Stimulated activated CD4-positive, alpha-beta T cell treated with anti-CD3 and anti-CD28 coated beads, TNF-alpha, amount 100 ng/mL, for 4 hours (primary cell): ENCODE measurements around the gene KAZN.

Experiments used
- DNase-seq, 3 experiments: peaks; one replicate each; pipeline ENCODE4 v3.0.0-alpha.2; 2020; ENCODE audit warnings: low read depth in 3 of 3

Gene KAZN

GRCh38 chr1:14887044-14887566, 288.6 kb downstream of the KAZN start:
- DNase-seq: no peak

GRCh38 chr1:14887764-14888350, 289.4 kb downstream of the KAZN start:
- DNase-seq: no peak

GRCh38 chr1:14888374-14888773, 289.9 kb downstream of the KAZN start:
- no peak for DNase-seq

- DNase-seq: no peak
These were observed 291.4 kb downstream of the KAZN start for GRCh38 chr1:14889825-14890440.

GRCh38 chr1:14891991-14892390, 293.5 kb downstream of the KAZN start:
- DNase-seq: no peak

GRCh38 chr1:14894811-14895560, 296.5 kb downstream of the KAZN start:
- no peak for DNase-seq

- no peak for DNase-seq
These were observed 297.2 kb downstream of the KAZN start for GRCh38 chr1:14895727-14896126.

GRCh38 chr1:14896381-14897079, 298.0 kb downstream of the KAZN start:
- DNase-seq: no peak

GRCh38 chr1:14897080-14897449, 298.6 kb downstream of the KAZN start:
- DNase-seq: no peak

- DNase-seq: no peak
These were observed 299.1 kb downstream of the KAZN start for GRCh38 chr1:14897547-14897946.

GRCh38 chr1:14897997-14898645, 299.6 kb downstream of the KAZN start:
- DNase-seq: no peak

GRCh38 chr1:14899686-14900085, 301.2 kb downstream of the KAZN start:
- DNase-seq: no peak

- DNase-seq: no peak
These were observed 303.0 kb downstream of the KAZN start for GRCh38 chr1:14901371-14901954.

GRCh38 chr1:14903922-14904321, 305.4 kb downstream of the KAZN start:
- DNase-seq: no peak

GRCh38 chr1:14906665-14907064, 308.2 kb downstream of the KAZN start:
- DNase-seq: no peak

- no peak for DNase-seq
These were observed 308.9 kb downstream of the KAZN start for GRCh38 chr1:14907416-14907815.

- DNase-seq: no peak
These were observed 310.8 kb downstream of the KAZN start for GRCh38 chr1:14909273-14909672.

GRCh38 chr1:14909920-14910460, 311.5 kb downstream of the KAZN start:
- no peak for DNase-seq

- DNase-seq: no peak
These were observed 312.7 kb downstream of the KAZN start for GRCh38 chr1:14910984-14911721.

- no peak for DNase-seq
These were observed 314.5 kb downstream of the KAZN start for GRCh38 chr1:14912839-14913481.
